DND-41 (cell line): ENCODE data around the gene SLC48A1.
A peak's percentile ranks its signal among the peaks of the same experiment; 100 is the strongest.

Experiments used
- ATAC-seq: fragments of 200-7000 bp; cut with Tn5 transposase; 3 replicates; pipeline ENCODE4 v1.9.1; 2021; ENCODE audit warnings: low read depth; ENCODE audit not compliant: insufficient read depth
- DNase-seq: peaks from one replicate; pipeline ENCODE4 v3.0.0-alpha.2; 2020
- H2AFZ ChIP-seq: 2 replicates; pipeline ENCODE4 v1.6.0; 2012; ENCODE audit warnings: low read depth, low read length
- H3K27ac ChIP-seq: 2 replicates; pipeline ENCODE4 v1.5.1; 2012; ENCODE audit warnings: low read length, inconsistent platforms
- H3K27me3 ChIP-seq: fragments of 200-600 bp; sonication (generic); 2 replicates; pipeline ENCODE4 v1.6.0; 2012; ENCODE audit warnings: low read length, mild to moderate bottlenecking, inconsistent platforms; ENCODE audit not compliant: insufficient read depth, poor library complexity
- H3K36me3 ChIP-seq: 2 replicates; pipeline ENCODE4 v1.5.1; 2012; ENCODE audit warnings: low read length, inconsistent platforms; ENCODE audit not compliant: insufficient read depth
- H3K4me1 ChIP-seq: 2 replicates; pipeline ENCODE4 v1.5.1; 2012; ENCODE audit warnings: mild to moderate bottlenecking, low read length; ENCODE audit not compliant: insufficient read depth
- H3K4me2 ChIP-seq: 2 replicates; pipeline ENCODE4 v1.6.0; 2012; ENCODE audit warnings: mild to moderate bottlenecking, moderate library complexity, low read length, inconsistent platforms; ENCODE audit not compliant: insufficient read depth
- H3K4me3 ChIP-seq, 2 experiments: fragments of 200-600 bp in 1 of 2; shearing (Covaris generic) in 1 of 2; 2 replicates each; pipeline ENCODE4 v1.5.1; 2012 to 2016; ENCODE audit warnings: inconsistent platforms in 2 of 2, low read length in 2 of 2, mild to moderate bottlenecking in 2 of 2, low read depth in 1 of 2, moderate library complexity in 1 of 2
- H3K79me2 ChIP-seq: 2 replicates; pipeline ENCODE4 v1.6.0; 2012; ENCODE audit warnings: low read length, inconsistent platforms; ENCODE audit not compliant: insufficient read depth
- H3K9ac ChIP-seq: 2 replicates; pipeline ENCODE4 v1.6.0; 2012; ENCODE audit warnings: low read depth, mild to moderate bottlenecking, inconsistent platforms, low read length, moderate library complexity
- H3K9me3 ChIP-seq: 2 replicates; pipeline ENCODE4 v1.5.1; 2012; ENCODE audit warnings: low read length, moderate library complexity, mild to moderate bottlenecking, inconsistent platforms; ENCODE audit not compliant: insufficient read depth, severe bottlenecking
- H4K20me1 ChIP-seq: 2 replicates; pipeline ENCODE4 v1.6.0; 2012; ENCODE audit warnings: low read length; ENCODE audit not compliant: insufficient read depth
- CTCF ChIP-seq: IDR thresholded peaks from 2 replicates; pipeline ENCODE4 v1.5.1; 2012; ENCODE audit warnings: borderline replicate concordance, low read length, moderate library complexity, mild to moderate bottlenecking; ENCODE audit not compliant: poor library complexity, severe bottlenecking; ENCODE audit errors: extremely low read depth
- EZH2 ChIP-seq: IDR thresholded peaks from 3 replicates; pipeline ENCODE4 v1.6.1; 2012; ENCODE audit warnings: borderline replicate concordance, low read depth, mild to moderate bottlenecking, moderate library complexity, low read length, inconsistent platforms; ENCODE audit not compliant: severe bottlenecking

Gene SLC48A1

GRCh38 chr12:47818467-47819137 lies 45.6 kb downstream of the SLC48A1 start:
- H3K9me3 ChIP-seq, result no peaks in the 10 kb centered on the region
- peak overlapping the region; percentile 35; the same call in 1 of the 2 replicates for H3K27ac ChIP-seq
- peak; percentile 81 for DNase-seq
- H3K4me2 ChIP-seq, result peak overlapping the region; percentile 92
- H3K4me3 ChIP-seq, result peak overlapping the region; percentile 22 to 61; a peak in 3 of 4 replicates
- ATAC-seq, result peak; percentile 52
- peak overlapping the region; percentile 69 for H3K9ac ChIP-seq
- H3K4me1 ChIP-seq, result peaks cover 45% of the 10 kb centered on the region
- peaks cover 2% of the 10 kb centered on the region; the same call in 1 of the 2 replicates for H3K79me2 ChIP-seq
- TF ChIP-seq CTCF, result no peak
- TF ChIP-seq EZH2, result no peak
- no peaks in the 10 kb centered on the region for H3K36me3 ChIP-seq
- peaks cover 38% of the 10 kb centered on the region; the same call in 1 of the 2 replicates for H4K20me1 ChIP-seq
- peak overlapping the region; percentile 63 for H2AFZ ChIP-seq
- peaks cover 22% of the 10 kb centered on the region for H3K27me3 ChIP-seq

- Histone ChIP-seq H3K4me3 (peak overlapping the region; percentile 22 to 61; a peak in 3 of 4 replicates), H2AFZ (peak overlapping the region; percentile 78), H3K27ac (peak overlapping the region; percentile 35; the same call in 1 of the 2 replicates), H3K27me3 (peaks cover 22% of the 10 kb centered on the region), H3K79me2 (peaks cover 2% of the 10 kb centered on the region; the same call in 1 of the 2 replicates), H3K36me3 (no peaks in the 10 kb centered on the region), H3K9ac (peak overlapping the region; percentile 69), H4K20me1 (peaks cover 31% of the 10 kb centered on the region; the same call in 1 of the 2 replicates), H3K4me1 (peaks cover 45% of the 10 kb centered on the region), H3K9me3 (no peaks in the 10 kb centered on the region), H3K4me2 (peak overlapping the region; percentile 92)
- TF ChIP-seq EZH2 (peak; percentile 58), CTCF (peak; percentile 18)
- DNase-seq, result no peak
- peak; percentile 19 for ATAC-seq
Measured at GRCh38 chr12:47819138-47819895, 46.3 kb downstream of the SLC48A1 start.

GRCh38 chr12:47819896-47820630 lies 47.0 kb downstream of the SLC48A1 start, which contains the start of gene HDAC7:
TSS of gene HDAC7 (minus strand) at chr12:47819903. CDS start at chr12:47819785, 118 bp downstream.
- Histone ChIP-seq H3K79me2 (peaks cover 2% of the 10 kb centered on the region; the same call in 1 of the 2 replicates), H4K20me1 (peaks cover 24% of the 10 kb centered on the region; the same call in 1 of the 2 replicates), H3K4me1 (peaks cover 52% of the 10 kb centered on the region), H3K36me3 (no peaks in the 10 kb centered on the region), H2AFZ (peak within 1 kb of the TSS; percentile 78), H3K27ac (peak within 1 kb of the TSS; percentile 63), H3K4me2 (peak within 1 kb of the TSS; percentile 92), H3K4me3 (peak within 1 kb of the TSS; percentile 22 to 61; a peak in 3 of 4 replicates), H3K27me3 (peaks cover 22% of the 10 kb centered on the region), H3K9ac (peak within 1 kb of the TSS; percentile 69), H3K9me3 (no peaks in the 10 kb centered on the region)
- DNase-seq (peak; percentile 82), ATAC-seq (peak; percentile 66)
- TF ChIP-seq EZH2 (peak; percentile 64), CTCF (no peak)
